ENCODE results near the gene EFEMP2.
A peak's percentile ranks its signal among the peaks of the same experiment; 100 is the strongest.

The EFEMP2 gene

GRCh38 chr11:65918211-65919140, 45.9 kb upstream of the EFEMP2 start, which contains the start of gene C11orf68:
C11orf68 (minus strand) TSS chr11:65919062; CDS start chr11:65919031, 31 bp downstream.
- H3K4me3 ChIP-seq (ENCODE audit: control insufficient read depth, low read depth, low read length), result peak within 1 kb of the TSS; percentile 85
- TF ChIP-seq CTCF (conservative IDR thresholded peaks at IDR 0.05; ENCODE audit: control insufficient read depth, insufficient read depth, low read depth, low read length), result no peak
- no peak for DNase-seq (ENCODE audit: low read depth)

GRCh38 chr11:65917434-65918210, 45.0 kb upstream of the EFEMP2 start:
- TF ChIP-seq CTCF (conservative IDR thresholded peaks at IDR 0.05; ENCODE audit: control insufficient read depth, insufficient read depth, low read depth, low read length), result no peak
- H3K4me3 ChIP-seq (ENCODE audit: control insufficient read depth, low read depth, low read length), result peak overlapping the region; percentile 85
- no peak for DNase-seq (ENCODE audit: low read depth)

GRCh38 chr11:65917077-65917433, 44.5 kb upstream of the EFEMP2 start:
- no peak for DNase-seq (ENCODE audit: low read depth)
- no peak for TF ChIP-seq CTCF (conservative IDR thresholded peaks at IDR 0.05; ENCODE audit: control insufficient read depth, insufficient read depth, low read depth, low read length)
- peak overlapping the region; percentile 85 for H3K4me3 ChIP-seq (ENCODE audit: control insufficient read depth, low read depth, low read length)

GRCh38 chr11:65916391-65916790, 43.8 kb upstream of the EFEMP2 start:
- no peak for TF ChIP-seq CTCF (conservative IDR thresholded peaks at IDR 0.05; ENCODE audit: control insufficient read depth, insufficient read depth, low read depth, low read length)
- peak overlapping the region; percentile 85 for H3K4me3 ChIP-seq (ENCODE audit: control insufficient read depth, low read depth, low read length)

GRCh38 chr11:65915821-65916251, 43.2 kb upstream of the EFEMP2 start:
- TF ChIP-seq CTCF (conservative IDR thresholded peaks at IDR 0.05; ENCODE audit: control insufficient read depth, insufficient read depth, low read depth, low read length), result no peak
- peak overlapping the region; percentile 85 for H3K4me3 ChIP-seq (ENCODE audit: control insufficient read depth, low read depth, low read length)
- peak; percentile 98 for DNase-seq (ENCODE audit: low read depth)

More at GRCh38 chr11:65916391-65916790, 43.8 kb upstream of the EFEMP2 start:
- no peak for DNase-seq (ENCODE audit: low read depth)

GRCh38 chr11:65915101-65915820, 42.7 kb upstream of the EFEMP2 start:
- no peak for DNase-seq (ENCODE audit: low read depth)
- TF ChIP-seq CTCF (conservative IDR thresholded peaks at IDR 0.05; ENCODE audit: control insufficient read depth, insufficient read depth, low read depth, low read length), result no peak
- H3K4me3 ChIP-seq (ENCODE audit: control insufficient read depth, low read depth, low read length), result peak overlapping the region; percentile 17
